Measurements from ENCODE around the gene ISG20.
A peak's percentile ranks its signal among the peaks of the same experiment; 100 is the strongest.
"Not testable (repeated sequence)": the region's sequence is repeated elsewhere in the genome, so short reads cannot be mapped to it uniquely, and the experiment has no call there.

The ISG20 gene

DNA sequence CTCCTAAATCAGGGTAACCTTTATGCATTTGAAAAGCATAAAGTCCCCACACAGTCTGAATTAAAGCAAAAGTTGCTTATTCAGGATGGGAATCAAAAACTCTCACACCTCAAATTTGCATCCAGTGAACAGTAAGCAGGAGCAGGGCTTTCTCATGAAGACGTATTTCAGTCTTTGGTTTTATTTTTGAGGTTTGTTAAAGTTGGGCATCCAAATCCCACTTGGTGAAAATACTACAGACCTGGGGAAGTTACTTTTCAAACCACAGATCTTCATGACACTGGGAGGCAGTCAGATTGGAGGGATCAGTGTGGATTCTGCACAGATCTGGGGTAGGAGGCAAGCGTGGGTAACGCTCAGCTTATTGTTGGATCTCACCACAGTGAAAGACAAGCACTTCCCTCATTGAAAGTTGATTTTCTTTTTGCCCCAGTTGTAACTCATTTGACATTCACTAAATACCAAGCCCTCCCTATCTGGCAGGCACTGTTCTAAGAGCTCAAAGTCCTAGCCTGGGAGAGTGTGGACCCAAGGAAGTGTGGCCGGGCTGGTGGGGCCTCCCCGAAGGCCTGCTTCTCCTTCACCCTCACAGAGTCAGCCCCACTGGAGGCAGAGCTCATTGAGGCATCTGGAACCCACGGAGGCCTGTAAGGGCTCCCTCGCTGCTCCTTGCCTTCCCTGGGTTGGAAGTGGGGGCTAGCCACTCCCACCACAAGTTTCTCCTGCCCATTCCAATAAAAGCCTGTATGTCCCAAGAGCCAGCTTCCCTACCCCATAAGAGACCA lies 783 bp upstream of the ISG20 start:
- DNase-seq: no peak

DNA sequence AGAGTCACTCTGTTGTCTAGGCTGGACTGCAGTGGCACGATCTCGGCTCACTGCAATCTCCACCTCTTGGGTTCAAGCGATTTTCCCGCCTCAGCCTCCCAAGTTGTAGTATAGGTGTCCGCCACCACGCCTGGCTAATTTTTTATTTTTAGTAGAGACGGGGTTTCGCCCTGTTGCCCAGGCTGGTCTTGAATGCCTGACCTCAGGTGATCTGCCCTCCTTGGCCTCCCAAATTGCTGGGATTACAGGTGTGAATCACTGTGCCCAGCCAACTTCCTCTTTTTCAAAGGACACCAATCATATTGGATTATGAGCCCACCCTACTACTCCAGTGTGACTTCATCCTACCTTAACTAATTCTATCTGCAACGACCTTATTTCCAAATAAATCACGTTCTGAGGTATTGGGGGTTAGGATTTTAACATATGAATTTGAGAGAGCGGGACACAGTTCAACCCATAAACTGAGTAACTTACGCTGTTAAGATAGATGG lies 3.2 kb downstream of the ISG20 start:
- DNase-seq: no peak

DNA sequence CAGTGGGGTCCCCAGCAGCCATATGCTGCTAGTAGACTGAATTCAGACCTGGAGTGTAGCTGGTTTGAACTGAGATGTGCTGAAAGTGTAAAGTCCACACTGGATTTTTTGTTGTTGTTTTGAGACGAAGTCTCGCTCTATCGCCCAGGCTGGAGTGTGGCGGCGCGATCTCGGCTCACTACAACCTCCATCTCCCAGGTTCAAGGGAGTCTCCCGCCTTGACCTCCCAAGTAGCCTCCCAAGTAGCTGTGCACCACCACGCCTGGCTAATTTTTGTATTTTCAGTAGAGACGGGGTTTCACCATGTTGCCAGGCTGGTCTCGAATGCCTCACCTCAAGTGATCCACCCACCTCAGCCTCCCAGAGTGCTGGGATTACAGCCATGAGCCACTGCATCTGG lies 3.7 kb downstream of the ISG20 start:
- not testable (repeated sequence) for DNase-seq

DNA sequence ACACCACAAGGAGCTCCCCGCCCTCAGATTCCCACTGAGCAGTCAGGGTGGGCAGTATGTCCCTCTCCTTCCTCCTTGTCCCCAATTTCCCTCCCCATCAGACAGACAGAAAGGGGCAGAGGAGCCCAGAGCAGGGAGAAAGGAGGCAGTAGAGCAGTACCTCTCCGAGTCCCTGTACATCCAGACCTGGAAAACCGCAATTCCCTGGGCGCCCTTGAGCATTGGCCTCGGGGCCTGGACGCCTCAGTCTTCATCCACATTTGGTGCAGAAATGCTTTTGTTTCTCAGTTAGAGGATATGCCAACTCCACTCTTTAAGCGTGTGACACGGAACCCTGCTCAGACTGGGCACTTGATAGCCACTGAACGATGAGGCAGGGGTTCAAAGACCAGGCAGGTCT lies 5.9 kb downstream of the ISG20 start:
- DNase-seq: no peak

DNA sequence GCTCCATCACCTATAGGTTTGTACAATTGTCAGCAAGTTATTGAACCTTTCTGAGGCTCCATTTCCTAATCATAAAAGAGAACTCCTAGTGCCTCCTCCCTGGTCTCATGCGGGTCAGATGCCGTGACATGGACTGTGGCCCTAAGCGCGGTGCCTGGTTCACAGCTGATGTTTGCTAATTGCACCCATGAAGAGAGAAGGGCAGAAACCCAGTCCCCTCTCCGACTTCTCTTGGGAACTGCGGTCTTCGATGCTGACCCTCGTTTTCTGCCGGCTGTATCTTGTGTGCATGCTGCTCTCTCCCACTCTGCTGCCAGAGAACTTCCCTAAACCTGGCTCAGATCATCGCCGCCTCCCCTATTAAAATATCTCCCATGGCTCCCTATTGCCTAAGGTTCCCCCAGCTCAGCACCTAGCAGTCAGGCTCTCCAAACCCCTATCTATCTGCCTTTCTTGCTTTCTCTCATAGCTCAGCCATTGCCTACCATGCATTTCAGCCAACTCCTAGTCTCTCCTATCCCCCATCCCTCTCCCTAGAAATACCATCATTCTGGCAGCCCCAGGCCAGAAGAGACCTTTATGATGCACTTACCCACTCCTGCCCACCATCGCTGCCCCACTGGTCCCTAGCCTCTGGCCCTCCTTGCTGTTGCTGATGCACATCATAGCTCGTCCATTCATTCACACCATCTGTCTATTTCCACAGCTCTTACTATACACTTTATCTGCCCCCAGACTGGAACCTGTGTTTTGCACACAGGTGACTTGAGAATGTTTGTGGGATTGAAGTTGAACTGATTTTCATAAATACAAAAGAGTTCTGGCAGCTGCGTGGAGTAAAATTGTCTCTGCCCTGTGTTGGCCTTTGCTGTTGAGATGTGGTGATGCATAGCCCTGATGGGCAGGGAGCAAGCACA lies 6.6 kb downstream of the ISG20 start:
- no peak for DNase-seq

DNA sequence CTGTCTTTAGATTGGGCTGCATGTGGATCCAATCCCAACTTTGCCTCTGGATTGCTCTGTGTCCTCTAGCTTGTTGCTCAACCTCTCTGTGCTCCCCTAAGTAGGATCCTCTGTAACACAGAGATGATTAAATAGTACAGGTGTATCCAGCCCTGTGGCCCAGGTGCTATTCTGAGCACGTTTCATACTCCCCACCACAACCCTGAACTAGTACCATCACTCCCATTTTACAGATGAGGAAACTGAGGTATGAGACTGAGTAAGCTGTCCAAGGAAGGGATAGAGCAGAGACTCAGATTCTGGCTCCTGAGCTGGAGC lies 7.2 kb downstream of the ISG20 start:
- no peak for DNase-seq

DNA sequence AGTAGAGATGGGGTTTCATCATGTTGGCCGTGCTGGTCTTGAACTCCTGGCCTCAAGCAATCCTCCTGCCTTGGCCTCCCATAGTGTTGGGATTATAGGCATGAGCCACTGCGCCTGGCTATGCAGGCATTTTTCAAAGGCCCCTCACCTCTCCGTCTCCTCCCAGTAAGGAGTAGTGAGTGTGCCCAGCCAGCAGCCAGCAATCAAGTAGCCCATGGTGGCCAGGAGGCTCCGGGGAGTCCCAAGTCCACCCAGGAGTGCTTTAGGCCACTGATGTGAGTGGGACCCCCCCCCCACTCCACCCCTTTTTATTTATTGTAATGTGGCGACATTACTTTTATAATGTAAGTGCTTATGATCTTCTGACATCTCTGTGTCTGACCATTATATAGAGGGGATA lies 8.1 kb downstream of the ISG20 start:
- DNase-seq: no peak

DNA sequence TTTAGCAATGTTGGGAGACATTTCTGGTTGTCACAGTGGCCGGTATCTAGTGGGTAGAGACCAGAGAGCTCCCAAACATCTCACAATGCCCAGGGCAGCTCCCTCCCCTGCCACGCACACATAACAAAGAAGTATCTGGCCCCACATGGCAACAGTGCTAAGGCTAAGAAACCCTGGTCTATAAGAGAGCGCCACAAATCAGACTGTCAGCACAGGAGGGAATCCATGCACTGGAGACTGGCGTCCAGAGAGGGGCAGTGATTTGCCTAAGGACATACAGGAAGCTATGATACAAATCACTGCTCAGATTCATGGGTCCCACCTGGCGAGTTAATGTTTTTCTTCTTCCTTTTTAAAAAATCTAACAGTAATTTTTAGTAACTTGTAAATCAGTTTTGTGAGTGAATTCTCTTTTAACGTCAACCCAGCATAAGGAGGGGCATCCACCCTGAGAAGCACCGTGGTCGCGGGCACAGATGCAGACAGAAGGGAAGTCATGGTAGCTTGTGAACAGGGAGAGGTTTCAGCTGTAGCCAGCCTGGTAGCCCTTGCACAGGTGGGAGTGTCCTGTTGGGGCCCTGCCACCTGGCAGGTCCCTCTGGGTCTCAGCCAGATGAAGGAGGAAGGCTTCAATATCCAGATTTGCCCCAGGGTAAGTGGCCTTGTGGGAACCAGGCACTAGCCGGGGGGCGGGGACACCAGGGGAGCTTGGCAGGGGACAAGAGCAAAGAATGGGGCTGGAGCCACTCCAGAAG lies 8.7 kb downstream of the ISG20 start:
- DNase-seq: no peak

DNA sequence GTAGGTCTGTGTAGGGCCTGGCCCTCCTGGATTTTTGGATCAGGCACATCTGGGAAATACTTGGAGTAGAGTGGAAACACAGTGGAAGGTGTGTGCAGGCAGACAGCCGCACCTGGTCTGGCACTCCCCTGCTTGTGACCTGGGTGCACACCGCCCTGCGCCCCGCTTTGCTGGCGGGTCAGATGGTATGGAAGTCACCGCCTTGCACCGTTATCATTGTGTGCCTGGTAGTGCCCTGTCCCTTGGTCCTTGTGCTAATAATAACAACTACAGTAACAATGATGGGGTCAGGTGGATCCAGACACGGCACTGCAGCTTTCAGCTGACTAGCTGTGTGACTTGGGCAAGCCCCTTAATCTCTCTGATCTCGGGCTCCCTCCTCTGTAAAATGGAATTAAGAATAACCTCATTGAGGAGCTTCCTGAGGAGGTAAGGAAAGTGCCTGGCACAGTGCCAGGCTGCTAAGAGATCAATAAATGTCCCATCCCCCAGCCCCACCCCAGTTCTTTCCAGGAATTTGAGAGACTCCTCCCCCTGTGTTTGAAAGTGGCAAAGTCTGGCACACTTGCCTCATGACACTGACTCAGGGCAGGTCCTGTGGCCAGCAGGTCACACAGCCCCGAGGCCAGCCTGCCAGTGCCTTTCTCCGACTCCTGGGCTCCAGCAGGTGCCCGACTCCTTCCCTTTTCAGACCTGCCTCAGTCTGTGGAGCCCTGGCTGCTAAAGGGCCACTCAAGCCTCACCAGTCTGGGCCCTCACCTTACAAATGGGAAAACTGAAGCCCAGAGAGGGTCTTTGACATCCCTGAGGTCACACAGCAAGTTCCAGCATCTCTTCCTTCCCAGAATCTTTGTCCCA lies 9.8 kb downstream of the ISG20 start:
- DNase-seq: no peak

DNA sequence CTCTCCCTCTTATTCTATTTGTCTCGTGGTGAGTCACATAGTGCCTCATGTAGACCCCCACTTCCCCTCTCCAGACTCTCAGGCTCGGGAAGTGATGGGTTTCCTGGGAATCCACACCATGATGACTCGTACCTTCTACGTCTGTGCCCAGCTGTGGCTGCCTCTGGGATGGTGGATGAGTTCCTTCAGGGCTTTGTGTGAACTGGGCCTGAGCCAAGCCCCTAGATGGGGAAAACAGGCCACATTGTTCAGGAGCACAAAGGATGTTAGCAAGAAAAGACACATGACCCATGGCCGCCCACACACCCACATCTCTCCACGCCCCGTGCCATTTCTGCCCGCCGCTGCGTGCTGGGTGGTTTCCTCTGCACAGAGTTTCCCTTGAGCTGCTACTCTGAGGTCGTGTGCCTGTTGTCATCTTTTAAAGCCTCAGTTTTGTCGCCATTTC lies 10.5 kb downstream of the ISG20 start:
- peak; percentile 60 for DNase-seq

DNA sequence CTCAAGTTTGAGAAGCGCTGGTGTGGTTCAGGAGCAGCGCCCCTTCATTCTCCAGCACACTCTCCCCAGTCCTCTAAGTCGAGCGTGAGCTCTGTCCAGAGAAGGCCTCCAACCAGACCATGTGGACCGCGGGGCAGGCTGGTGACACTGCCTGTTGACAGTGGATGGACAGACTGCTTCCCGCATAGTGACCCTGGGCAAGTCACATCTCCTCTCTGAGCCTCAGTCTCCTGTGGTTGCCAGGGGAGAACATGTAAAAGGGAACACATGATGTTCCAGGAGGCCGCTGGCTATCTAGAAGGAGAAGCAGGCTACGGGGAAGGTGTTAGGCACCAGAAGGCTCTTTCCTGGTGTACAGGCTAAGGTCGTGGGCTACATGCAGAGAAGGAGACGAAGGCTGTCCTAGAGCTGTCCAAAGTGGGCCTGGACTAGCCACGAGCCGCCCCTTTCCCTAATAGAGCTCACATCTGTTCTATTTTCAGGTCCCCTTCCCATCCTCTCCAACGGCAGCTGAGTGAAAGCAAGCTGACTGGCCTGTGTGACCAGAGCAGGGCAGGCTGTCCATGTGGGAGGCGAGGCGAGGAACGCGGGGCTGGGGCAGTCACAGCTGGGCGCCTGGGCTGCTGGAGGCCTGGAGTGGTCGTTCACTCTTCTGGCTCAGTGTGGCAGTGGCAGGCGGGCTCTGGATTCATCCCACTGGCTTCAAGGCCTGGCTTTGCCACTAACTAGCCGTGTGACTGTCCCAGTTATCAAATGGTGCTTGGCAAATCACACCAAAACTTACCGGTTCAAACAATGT lies 11.1 kb downstream of the ISG20 start:
- no peak for DNase-seq

DNA sequence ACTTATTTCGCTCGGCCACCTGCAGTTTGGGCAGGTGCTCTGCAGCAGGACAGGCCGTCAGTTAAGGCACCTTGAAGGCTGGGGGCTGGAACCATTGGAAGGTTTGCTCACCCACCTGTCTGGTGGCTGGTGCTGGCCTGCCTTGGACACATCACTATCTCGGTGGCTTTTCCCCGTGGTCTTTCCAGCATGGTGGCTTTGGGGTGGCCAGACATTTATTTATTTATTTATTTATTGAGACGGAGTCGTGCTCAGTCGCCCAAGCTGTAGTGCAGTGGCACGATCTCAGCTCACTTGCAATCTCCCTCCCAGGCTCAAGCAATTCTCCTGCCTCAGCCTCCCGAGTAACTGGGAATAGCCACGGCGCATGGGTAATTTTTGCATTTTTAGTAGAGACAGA lies 11.7 kb downstream of the ISG20 start:
- no peak for DNase-seq

DNA sequence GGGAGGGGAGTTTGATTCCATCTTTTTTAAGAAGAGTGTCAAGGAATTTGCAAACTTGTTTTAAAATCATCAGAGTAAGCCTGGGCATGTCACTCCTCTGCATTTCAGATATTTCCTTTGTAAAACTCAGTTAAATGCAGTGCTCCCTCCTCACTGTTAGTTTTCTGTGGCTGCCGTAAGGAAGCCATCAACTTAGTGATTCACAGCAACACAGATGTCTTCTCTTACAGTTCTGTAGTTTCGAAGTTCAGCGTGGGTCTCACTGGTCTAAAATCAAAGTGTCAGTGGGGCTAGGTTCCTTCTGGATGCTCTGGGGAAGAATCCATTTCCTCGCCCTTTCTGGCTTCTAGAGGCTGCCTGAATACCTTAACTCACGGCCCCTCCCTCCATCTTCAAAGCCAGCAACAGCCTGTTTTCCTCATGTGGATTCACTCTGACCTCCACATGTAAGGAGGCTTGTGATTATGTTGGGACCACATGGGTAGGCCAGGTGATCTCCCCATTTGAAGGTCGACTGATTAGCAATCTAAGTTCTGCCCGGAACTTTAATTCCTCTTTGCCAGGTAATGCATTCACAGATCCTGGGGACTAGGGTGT lies 12.4 kb downstream of the ISG20 start:
- DNase-seq: no peak

DNA sequence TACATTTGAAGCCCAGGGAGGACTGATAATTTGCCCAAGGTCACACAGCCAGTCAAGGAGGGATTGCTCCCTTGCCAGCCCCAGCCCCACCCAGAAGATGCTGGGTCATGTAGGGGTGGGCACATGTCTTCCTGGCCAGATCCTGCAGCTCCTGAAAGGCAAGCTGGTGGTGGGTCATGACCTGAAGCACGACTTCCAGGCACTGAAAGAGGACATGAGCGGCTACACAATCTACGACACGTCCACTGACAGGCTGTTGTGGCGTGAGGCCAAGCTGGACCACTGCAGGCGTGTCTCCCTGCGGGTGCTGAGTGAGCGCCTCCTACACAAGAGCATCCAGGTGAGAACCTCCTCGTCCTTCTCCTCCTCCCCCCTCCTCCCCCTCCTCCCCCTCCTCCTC lies 13.2 kb downstream of the ISG20 start:
- no peak for DNase-seq

DNA sequence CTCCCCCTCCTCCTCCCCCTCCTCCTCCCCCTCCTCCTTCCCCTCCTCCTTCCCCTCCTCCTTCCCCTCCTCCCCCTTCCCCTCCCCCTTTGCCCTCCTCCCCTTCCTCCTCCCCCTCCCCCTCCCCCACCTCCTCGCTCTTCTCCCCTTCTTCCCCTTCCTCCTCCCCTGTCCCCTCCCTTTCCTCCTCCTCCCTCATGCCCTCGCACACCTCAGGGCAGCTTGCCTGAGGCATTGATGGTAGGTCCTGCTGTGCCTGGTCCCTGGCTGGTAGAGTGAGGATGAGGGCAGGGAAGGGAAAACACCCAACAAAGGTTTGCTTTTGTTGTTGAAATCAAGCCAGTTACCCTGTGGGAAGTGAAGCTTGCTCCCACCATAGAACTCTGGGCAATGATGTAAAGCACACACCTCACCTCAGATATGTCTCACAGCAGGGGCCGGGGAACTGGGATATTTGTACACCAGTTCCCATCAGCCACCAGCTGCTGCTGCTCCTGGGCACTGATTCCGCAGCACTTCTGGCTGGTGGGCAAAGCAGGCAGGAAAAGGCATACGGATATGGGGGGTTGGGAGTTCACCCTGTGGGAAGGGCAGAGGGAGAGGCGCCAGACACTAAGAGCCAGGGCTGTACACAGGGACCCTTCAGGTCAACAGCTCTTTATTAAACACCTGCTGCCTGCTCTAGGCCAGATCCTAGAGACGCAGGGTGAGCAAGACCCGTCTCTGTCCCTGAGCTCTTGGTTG lies 13.8 kb downstream of the ISG20 start:
- DNase-seq: no peak

DNA sequence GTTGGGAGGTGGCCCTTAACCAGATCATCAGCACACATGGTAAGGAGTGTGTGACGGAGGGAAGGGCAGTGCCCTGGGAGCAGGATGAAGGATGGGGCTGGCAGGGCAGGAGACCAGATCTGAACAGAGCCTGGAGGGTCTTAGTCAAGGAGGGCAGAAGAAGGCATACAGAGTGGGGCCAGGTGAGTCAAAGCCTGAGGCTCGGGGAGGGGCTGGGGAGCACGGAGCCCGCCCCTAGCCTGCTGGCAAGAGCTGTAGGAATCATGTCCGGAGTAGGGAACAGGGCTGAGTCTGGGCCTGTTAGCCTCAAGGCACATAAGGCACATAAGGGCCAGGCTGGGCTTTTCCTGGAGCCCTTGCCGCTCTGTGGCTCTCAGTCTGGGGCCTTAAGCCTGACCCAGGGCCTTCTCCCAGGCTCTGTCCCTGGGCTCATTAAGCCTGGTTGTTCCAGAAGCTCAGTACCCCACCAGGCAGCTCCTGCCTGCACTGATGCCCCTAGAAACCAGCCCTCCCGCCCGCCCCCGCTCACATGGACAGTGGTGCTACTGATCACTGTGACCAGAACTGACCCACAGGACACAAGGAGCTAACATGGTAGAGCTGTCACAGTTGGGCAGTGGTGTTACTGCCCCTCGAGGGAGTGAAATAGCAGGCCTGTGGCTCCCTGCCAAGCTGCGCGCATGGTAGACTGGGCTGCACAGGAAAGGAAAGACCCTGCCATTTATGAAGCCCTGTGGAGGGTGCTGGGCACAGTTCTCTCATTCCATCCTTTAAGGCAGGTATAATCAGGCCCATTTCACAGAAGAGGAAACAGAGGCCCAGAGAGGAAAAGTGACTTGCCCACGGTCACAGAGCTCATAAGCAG lies 14.6 kb downstream of the ISG20 start:
- no peak for DNase-seq

DNA sequence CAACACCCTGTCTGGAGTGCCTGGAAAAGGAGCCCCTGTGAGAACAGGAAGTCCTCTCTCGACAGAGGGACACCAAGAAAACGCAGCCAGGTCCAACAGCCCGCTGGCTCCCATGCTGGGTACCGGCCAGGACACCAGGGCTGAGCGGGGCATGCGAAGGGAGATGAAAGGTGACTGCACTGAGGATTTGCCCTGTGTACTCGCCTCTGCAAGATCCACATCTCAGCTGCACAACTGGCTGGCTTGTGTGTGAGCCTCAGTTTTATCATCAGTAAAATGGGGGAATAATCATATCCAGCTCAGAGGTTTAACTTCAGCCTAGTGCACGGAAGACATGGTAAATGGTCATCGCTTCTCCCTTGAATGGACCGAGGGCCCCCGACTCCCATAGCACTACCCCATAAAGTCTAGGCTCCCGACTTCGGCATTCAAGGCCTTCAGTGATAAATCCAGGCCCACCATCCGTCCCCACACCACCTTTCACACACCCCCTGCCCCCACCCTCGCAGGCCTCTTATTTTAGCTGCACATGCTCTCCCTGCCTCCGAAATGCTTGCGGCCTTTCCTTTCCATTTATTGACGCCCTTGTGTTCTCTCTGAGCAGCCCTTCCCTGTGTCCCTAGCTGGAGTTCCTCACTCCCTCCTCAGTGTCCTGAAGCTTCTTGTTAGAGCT lies 15.8 kb downstream of the ISG20 start:
- no peak for DNase-seq

DNA sequence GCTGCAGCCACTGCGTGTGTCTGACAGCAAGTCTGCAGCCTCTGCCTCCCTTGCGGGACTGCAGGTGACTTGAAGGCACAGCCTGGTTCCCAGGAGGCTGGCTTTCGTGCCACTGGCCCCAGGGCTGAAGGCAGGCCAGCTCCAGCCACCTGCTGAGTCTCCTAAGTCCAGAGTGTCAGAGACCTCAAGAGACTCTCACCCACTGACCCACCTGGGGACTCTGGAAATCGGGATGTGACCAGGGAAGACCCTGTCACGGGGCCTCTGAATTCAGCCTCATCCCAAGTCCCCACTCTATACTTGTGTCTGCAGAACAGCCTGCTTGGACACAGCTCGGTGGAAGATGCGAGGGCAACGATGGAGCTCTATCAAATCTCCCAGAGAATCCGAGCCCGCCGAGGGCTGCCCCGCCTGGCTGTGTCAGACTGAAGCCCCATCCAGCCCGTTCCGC lies 16.3 kb downstream of the ISG20 start:
- DNase-seq: no peak

Data from activated CD4-positive, alpha-beta T cell treated with anti-CD3 and anti-CD28 coated beads, Interleukin-2, amount 50 U/mL, for 1 hour (primary cell).